Suprapubic skin (tissue), 4 donors: Measurements from ENCODE around the gene ACER3. TPM values are rescaled to one million over a fixed set of nuclear protein-coding genes. Genes with fewer than 3 reads are reported as not detected.

ENCODE experiments used
- DNase-seq, 2 donors: peaks; one replicate each; pipeline ENCODE4 v3.0.0-alpha.2; 2019; ENCODE audit warnings: low spot score in 2 of 2
- H3K27ac ChIP-seq: fragments of 200-600 bp; sonication (generic); one replicate; pipeline ENCODE4 v1.5.1; 2019
- H3K27me3 ChIP-seq: fragments of 200-600 bp; sonication (generic); one replicate; pipeline ENCODE4 v1.5.1; 2019
- H3K36me3 ChIP-seq: fragments of 200-600 bp; sonication (generic); one replicate; pipeline ENCODE4 v1.5.1; 2019
- H3K4me1 ChIP-seq: fragments of 200-600 bp; sonication (generic); one replicate; pipeline ENCODE4 v1.5.1; 2019
- H3K4me3 ChIP-seq: fragments of 200-600 bp; sonication (generic); one replicate; pipeline ENCODE4 v1.5.1; 2019; ENCODE audit warnings: mild to moderate bottlenecking
- H3K9me3 ChIP-seq: fragments of 200-600 bp; sonication (generic); one replicate; pipeline ENCODE4 v1.5.1; 2019
- CTCF ChIP-seq, 2 donors: fragments of 200-600 bp in 1 of 2; fragments of 450-650 bp in 1 of 2; sonication (generic) in 1 of 2; IDR thresholded peaks; one replicate each; pipeline ENCODE4 v1.5.1; 2016 to 2019; ENCODE audit warnings: antibody characterized with exemption in 2 of 2, mild to moderate bottlenecking in 1 of 2, moderate library complexity in 1 of 2
- EP300 ChIP-seq: sonication (generic); formaldehyde crosslinking; IDR thresholded peaks from one replicate; pipeline ENCODE4 v1.6.1; 2017; ENCODE audit warnings: antibody characterized with exemption
- POLR2A ChIP-seq, 2 donors: fragments of 450-650 bp; IDR thresholded peaks; one replicate each; pipeline ENCODE4 v1.6.1; 2017; ENCODE audit warnings: antibody characterized with exemption in 2 of 2, mild to moderate bottlenecking in 2 of 2, moderate library complexity in 2 of 2
- POLR2AphosphoS5 ChIP-seq, 3 donors: sonication (generic); formaldehyde crosslinking; IDR thresholded peaks; one replicate each; pipeline ENCODE4 v1.6.1; 2017; ENCODE audit warnings: antibody characterized with exemption in 3 of 3
- WGBS: methylation state at CpG from one replicate; pipeline ENCODE4 v1.1.5; 2018; 5-methylcytosine and 5-hydroxymethylcytosine counted together
- total RNA-seq, 4 donors: library from RNA; depleted of rRNA; stranded (reverse); fragments of >200 nt; gene quantifications; one replicate each; pipeline ENCODE4 v1.1.0, GENCODE V29; 2016

Gene ACER3
- total RNA-seq, 4 donors from 2014 or later = 8.9 to 10.1 (median 9.5) TPM

- Histone ChIP-seq H3K9me3 (no peaks in the 10 kb centered on the region), H3K4me3 (no peak overlapping the region), H3K4me1 (peaks cover under 1% of the 10 kb centered on the region), H3K36me3 (no peaks in the 10 kb centered on the region), H3K27ac (no peak overlapping the region), H3K27me3 (no peaks in the 10 kb centered on the region)
- WGBS = 88% methylated on average over 10 of the region's 10 CpGs
- TF ChIP-seq POLR2A (IDR thresholded peaks at IDR 0.05) = no peak
- TF ChIP-seq CTCF (IDR thresholded peaks at IDR 0.05) = no peak
- no peak for TF ChIP-seq POLR2AphosphoS5 (IDR thresholded peaks at IDR 0.05)
- no peak for TF ChIP-seq EP300
- no peak for DNase-seq
Observed at GRCh38 chr11:76844511-76844910, 16.2 kb upstream of the ACER3 start.

- no peak overlapping the region for H3K27ac ChIP-seq
- WGBS = 76% methylated on average over 3 of the region's 3 CpGs
- H3K9me3 ChIP-seq = no peaks in the 10 kb centered on the region
- TF ChIP-seq POLR2AphosphoS5 (IDR thresholded peaks at IDR 0.05) (no peak), CTCF (IDR thresholded peaks at IDR 0.05) (no peak), EP300 (no peak), POLR2A (IDR thresholded peaks at IDR 0.05) (no peak)
- no peak for DNase-seq
- H3K36me3 ChIP-seq = no peaks in the 10 kb centered on the region
- H3K27me3 ChIP-seq = no peaks in the 10 kb centered on the region
- H3K4me1 ChIP-seq = peaks cover 6% of the 10 kb centered on the region
- no peak overlapping the region for H3K4me3 ChIP-seq
Observed at GRCh38 chr11:76845069-76845468, 15.6 kb upstream of the ACER3 start.

- Histone ChIP-seq H3K4me3 (no peak overlapping the region), H3K4me1 (peaks cover 19% of the 10 kb centered on the region), H3K9me3 (no peaks in the 10 kb centered on the region), H3K36me3 (no peaks in the 10 kb centered on the region), H3K27ac (no peak overlapping the region), H3K27me3 (no peaks in the 10 kb centered on the region)
- 88% methylated on average over 3 of the region's 3 CpGs for WGBS
- no peak for DNase-seq
- TF ChIP-seq EP300 = no peak
- no peak for TF ChIP-seq POLR2A (IDR thresholded peaks at IDR 0.05)
- TF ChIP-seq CTCF (IDR thresholded peaks at IDR 0.05) = no peak
- no peak for TF ChIP-seq POLR2AphosphoS5 (IDR thresholded peaks at IDR 0.05)
Observed at GRCh38 chr11:76846441-76846840, 14.3 kb upstream of the ACER3 start.

GRCh38 chr11:76849376-76849775 is 11.3 kb upstream of the ACER3 start:
- Histone ChIP-seq H3K4me3 (no peak overlapping the region), H3K27me3 (no peaks in the 10 kb centered on the region), H3K27ac (no peak overlapping the region), H3K36me3 (no peaks in the 10 kb centered on the region), H3K9me3 (no peaks in the 10 kb centered on the region), H3K4me1 (peaks cover 19% of the 10 kb centered on the region)
- WGBS = 72% methylated on average over 3 of the region's 3 CpGs
- no peak for TF ChIP-seq POLR2AphosphoS5 (IDR thresholded peaks at IDR 0.05)
- no peak for TF ChIP-seq CTCF (IDR thresholded peaks at IDR 0.05)
- no peak for TF ChIP-seq EP300
- TF ChIP-seq POLR2A (IDR thresholded peaks at IDR 0.05) = no peak
- no peak for DNase-seq

- no peak overlapping the region for H3K4me3 ChIP-seq
- peaks cover 19% of the 10 kb centered on the region for H3K4me1 ChIP-seq
- H3K9me3 ChIP-seq = no peaks in the 10 kb centered on the region
- H3K27me3 ChIP-seq = no peaks in the 10 kb centered on the region
- TF ChIP-seq POLR2AphosphoS5 (IDR thresholded peaks at IDR 0.05) = no peak
- TF ChIP-seq POLR2A (IDR thresholded peaks at IDR 0.05) = no peak
- DNase-seq = no peak
- H3K27ac ChIP-seq = no peak overlapping the region
- 48% methylated on average over 4 of the region's 4 CpGs for WGBS
- H3K36me3 ChIP-seq = no peaks in the 10 kb centered on the region
Observed at GRCh38 chr11:76850130-76850529, 10.6 kb upstream of the ACER3 start.

GRCh38 chr11:76850815-76851214 is 9.9 kb upstream of the ACER3 start:
- 70% methylated on average over 6 of the region's 6 CpGs for WGBS
- peaks cover 19% of the 10 kb centered on the region for H3K4me1 ChIP-seq
- H3K27me3 ChIP-seq = no peaks in the 10 kb centered on the region
- H3K36me3 ChIP-seq = no peaks in the 10 kb centered on the region
- no peak for DNase-seq
- H3K27ac ChIP-seq = no peak overlapping the region
- H3K9me3 ChIP-seq = no peaks in the 10 kb centered on the region
- TF ChIP-seq POLR2AphosphoS5 (IDR thresholded peaks at IDR 0.05) (no peak), POLR2A (IDR thresholded peaks at IDR 0.05) (no peak), CTCF (IDR thresholded peaks at IDR 0.05) (no peak), EP300 (no peak)
- H3K4me3 ChIP-seq = no peak overlapping the region
